SK-N-DZ (cell line): ENCODE results near the gene RBFOX1.

Source experiments
- small RNA-seq, 2 experiments: library from RNA; depleted of rRNA; stranded (forward); fragments of <200 nt; gene quantifications; one replicate each; pipeline ENCODE3, GENCODE V24; 2014

RBFOX1 gene

Small RNA genes within 50 kb of the gene (small RNA-seq; reads per million reads assigned to genes)
- gene RF00537 (0 reads per million in 2 experiments), gene RF00561 (0 reads per million in 2 experiments)
